HL-60 (cell line): ENCODE measurements around the gene ITGA4.

Experiments used
- SPI1 ChIP-seq: IDR thresholded peaks from 2 replicates; pipeline ENCODE4 v1.6.1; 2012; ENCODE audit warnings: low read depth, mild to moderate bottlenecking, borderline replicate concordance
- TF ChIP-seq, protein P1 (sequence below): IDR thresholded peaks from one replicate; pipeline ENCODE4 v1.5.1; 2011; ENCODE audit warnings: low read length, control low read depth, inconsistent platforms; ENCODE audit not compliant: insufficient read depth
- TF ChIP-seq, protein P2 (sequence below): IDR thresholded peaks from 2 replicates; pipeline ENCODE4 v1.6.1; 2012; ENCODE audit warnings: low read depth; ENCODE audit not compliant: insufficient replicate concordance

DNA sequence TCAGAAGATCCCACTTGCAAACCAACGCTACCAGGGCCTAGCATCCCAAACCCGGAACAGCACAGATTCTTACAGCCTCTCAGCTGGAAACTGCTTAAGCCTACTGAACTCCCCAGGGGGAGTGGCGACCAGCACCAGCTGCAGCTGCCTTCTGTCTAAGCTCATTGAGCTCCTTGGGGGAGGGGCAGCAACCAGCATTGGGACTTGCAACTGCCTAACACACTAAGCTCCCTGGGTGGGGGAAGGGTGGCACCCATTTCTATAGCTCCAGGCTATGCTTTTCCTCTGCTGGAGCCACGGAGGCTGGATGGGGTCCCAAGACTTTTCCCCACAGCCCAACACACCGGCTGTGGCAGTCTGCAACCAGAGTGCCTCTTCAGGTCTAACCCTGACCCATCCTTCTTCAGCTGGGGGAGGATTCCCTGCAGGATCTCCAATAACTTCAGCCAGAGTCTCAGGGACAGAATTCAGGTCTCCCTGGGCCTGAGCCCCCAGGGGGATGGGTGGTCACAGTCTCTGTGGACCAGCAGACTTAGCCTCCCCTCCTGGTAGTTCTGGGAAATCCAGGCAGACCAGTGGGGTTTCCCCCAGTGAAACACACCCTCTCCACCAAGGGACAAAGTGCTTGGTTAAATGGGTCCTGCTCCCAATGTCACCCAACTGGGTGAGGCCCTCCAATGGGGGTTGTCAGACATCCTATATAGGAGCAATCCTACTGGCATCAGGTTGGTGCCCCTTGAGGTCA is 45.9 kb upstream of the ITGA4 start:
- TF ChIP-seq, protein P1, sequence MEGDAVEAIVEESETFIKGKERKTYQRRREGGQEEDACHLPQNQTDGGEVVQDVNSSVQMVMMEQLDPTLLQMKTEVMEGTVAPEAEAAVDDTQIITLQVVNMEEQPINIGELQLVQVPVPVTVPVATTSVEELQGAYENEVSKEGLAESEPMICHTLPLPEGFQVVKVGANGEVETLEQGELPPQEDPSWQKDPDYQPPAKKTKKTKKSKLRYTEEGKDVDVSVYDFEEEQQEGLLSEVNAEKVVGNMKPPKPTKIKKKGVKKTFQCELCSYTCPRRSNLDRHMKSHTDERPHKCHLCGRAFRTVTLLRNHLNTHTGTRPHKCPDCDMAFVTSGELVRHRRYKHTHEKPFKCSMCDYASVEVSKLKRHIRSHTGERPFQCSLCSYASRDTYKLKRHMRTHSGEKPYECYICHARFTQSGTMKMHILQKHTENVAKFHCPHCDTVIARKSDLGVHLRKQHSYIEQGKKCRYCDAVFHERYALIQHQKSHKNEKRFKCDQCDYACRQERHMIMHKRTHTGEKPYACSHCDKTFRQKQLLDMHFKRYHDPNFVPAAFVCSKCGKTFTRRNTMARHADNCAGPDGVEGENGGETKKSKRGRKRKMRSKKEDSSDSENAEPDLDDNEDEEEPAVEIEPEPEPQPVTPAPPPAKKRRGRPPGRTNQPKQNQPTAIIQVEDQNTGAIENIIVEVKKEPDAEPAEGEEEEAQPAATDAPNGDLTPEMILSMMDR: no peak
- TF ChIP-seq, protein P2, sequence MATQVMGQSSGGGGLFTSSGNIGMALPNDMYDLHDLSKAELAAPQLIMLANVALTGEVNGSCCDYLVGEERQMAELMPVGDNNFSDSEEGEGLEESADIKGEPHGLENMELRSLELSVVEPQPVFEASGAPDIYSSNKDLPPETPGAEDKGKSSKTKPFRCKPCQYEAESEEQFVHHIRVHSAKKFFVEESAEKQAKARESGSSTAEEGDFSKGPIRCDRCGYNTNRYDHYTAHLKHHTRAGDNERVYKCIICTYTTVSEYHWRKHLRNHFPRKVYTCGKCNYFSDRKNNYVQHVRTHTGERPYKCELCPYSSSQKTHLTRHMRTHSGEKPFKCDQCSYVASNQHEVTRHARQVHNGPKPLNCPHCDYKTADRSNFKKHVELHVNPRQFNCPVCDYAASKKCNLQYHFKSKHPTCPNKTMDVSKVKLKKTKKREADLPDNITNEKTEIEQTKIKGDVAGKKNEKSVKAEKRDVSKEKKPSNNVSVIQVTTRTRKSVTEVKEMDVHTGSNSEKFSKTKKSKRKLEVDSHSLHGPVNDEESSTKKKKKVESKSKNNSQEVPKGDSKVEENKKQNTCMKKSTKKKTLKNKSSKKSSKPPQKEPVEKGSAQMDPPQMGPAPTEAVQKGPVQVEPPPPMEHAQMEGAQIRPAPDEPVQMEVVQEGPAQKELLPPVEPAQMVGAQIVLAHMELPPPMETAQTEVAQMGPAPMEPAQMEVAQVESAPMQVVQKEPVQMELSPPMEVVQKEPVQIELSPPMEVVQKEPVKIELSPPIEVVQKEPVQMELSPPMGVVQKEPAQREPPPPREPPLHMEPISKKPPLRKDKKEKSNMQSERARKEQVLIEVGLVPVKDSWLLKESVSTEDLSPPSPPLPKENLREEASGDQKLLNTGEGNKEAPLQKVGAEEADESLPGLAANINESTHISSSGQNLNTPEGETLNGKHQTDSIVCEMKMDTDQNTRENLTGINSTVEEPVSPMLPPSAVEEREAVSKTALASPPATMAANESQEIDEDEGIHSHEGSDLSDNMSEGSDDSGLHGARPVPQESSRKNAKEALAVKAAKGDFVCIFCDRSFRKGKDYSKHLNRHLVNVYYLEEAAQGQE: no peak
- TF ChIP-seq SPI1: no peak
